Skin epidermis (tissue), 12 donors: Measurements from ENCODE around the gene SKA2.
"Not testable (repeated sequence)": the region's sequence is repeated elsewhere in the genome, so short reads cannot be mapped to it uniquely, and the experiment has no call there.

Experiments
- H3K27ac ChIP-seq, 21 experiments: fragments of 200-600 bp; sonication (generic) in 11 of 21; one replicate each; pipeline ENCODE4 v1.5.0; 2020; ENCODE audit warnings: mild to moderate bottlenecking in 3 of 21, inconsistent platforms in 2 of 21, moderate library complexity in 2 of 21
- H3K4me3 ChIP-seq, 7 experiments: fragments of 200-600 bp; sonication (generic) in 2 of 7; one replicate each; pipeline ENCODE4 v1.5.0; 2020; ENCODE audit warnings: inconsistent platforms in 2 of 7, mild to moderate bottlenecking in 2 of 7, moderate library complexity in 1 of 7

Gene SKA2

DNA sequence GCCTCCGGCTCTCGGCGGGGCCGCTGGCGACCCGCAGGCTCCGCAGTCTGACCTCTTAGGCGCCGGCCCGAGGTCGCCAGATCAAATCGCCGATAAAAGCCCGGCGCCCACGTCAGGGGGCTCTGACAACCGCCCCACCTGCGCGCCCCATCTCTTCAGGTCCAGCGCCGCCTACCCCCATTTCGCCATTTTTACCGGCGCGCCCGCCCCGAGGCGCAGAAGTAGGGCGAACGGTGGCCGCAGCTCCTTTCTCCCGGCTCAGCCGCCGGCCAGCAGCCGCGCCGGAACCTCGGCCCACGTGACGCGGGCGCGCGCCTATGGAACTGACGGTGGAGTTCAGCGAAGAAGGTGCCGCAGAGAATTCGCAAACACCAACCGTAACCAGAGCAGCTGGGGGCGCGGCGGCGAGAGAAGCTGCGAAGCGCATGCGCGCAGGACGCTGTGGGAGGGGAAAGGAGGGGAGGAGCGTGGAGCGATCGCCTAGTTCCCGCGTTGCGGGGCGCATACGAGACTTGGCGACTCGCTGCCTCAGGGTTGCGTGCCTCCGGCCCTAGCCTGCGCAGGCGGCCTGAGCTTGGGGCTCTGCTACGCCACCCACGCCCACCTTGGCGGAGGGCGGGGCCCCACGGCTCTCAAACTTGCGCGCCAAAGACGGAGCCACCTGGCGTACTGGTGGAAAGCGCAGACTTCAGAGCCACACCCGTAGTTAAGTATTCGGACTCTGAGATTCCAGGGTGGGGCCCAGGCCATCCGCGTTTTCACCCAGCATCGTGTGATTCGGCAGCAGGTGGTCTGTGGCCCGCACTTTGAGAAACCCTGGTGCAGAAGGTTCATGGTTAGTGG lies 48.3 kb downstream of the SKA2 start, which contains the start of gene TRIM37:
TRIM37 (minus strand) TSS at position 418 of the 843 bp plus-strand sequence. CDS start 419 bp downstream, outside the sequence.
- H3K4me3 ChIP-seq: peak within 1 kb of the TSS; percentile 52 to 99 (median 86)
- H3K27ac ChIP-seq: peak within 1 kb of the TSS; percentile 63 to 94 (median 87)

- H3K4me3 ChIP-seq: peak overlapping the region; percentile 52 to 99 (median 86)
- peak overlapping the region; percentile 63 to 94 (median 87) for H3K27ac ChIP-seq
Observed at GRCh38 chr17:59105852-59106462, 49.0 kb downstream of the SKA2 start.

GRCh38 chr17:59101178-59101577 lies 53.8 kb downstream of the SKA2 start:
- Histone ChIP-seq H3K27ac (no peak overlapping the region), H3K4me3 (no peak overlapping the region)

GRCh38 chr17:59097876-59098275 lies 57.1 kb downstream of the SKA2 start:
- H3K4me3 ChIP-seq: no peak overlapping the region

GRCh38 chr17:59094861-59095530 lies 60.0 kb downstream of the SKA2 start:
- no peak overlapping the region for H3K27ac ChIP-seq
- H3K4me3 ChIP-seq: no peak overlapping the region

More at GRCh38 chr17:59097876-59098275, 57.1 kb downstream of the SKA2 start:
- no peak overlapping the region for H3K27ac ChIP-seq

GRCh38 chr17:59093702-59094231 lies 61.2 kb downstream of the SKA2 start:
- peak overlapping the region in 3 of 21 experiments; percentile 7 to 31 (median 10) for H3K27ac ChIP-seq
- no peak overlapping the region for H3K4me3 ChIP-seq

- Histone ChIP-seq H3K4me3 (no peak overlapping the region), H3K27ac (peak overlapping the region in 4 of 21 experiments; percentile 7 to 31 (median 13))
Observed at GRCh38 chr17:59093145-59093701, 61.8 kb downstream of the SKA2 start.

DNA sequence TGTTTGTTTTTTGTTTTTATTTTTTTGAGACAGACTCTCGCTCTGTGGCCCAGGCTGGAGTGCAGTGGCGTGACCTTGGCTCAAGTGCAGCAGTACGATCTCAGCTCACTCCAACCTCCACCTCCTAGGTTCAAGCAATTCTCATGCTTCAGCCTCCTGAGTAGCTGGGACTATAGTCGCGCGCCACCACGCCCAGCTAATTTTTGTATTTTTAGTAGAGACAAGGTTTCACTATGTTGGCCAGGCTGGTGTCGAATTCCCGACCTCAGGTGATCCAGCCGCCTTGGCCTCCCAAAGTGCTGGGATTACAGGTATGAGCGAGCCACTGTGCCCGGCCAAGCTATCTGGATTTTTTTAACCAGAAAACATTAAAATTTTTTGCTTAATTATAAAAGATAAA lies 64.4 kb downstream of the SKA2 start:
- not testable (repeated sequence) for H3K27ac ChIP-seq, H3K4me3 ChIP-seq

GRCh38 chr17:59084154-59084553 lies 70.8 kb downstream of the SKA2 start:
- Histone ChIP-seq H3K27ac (no peak overlapping the region), H3K4me3 (no peak overlapping the region)

DNA sequence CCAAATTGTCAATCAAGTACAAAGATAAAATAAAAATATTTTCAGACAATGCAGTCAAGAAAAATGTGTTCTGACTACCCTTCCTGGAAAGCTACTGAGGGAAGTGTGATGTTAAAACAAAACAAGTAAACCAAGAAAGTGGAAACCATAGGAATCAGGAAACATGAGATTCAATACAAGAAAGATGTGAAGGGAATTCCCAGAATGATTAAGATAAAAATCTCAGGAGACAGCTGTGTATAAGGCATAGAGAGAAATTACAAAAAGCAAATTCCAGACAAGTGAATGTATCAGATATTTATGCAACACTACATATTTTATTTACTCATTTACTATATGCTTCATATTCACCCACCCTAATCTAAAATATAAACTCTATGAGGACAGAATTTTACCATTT lies 80.5 kb downstream of the SKA2 start:
- Histone ChIP-seq H3K27ac (no peak overlapping the region), H3K4me3 (no peak overlapping the region)

DNA sequence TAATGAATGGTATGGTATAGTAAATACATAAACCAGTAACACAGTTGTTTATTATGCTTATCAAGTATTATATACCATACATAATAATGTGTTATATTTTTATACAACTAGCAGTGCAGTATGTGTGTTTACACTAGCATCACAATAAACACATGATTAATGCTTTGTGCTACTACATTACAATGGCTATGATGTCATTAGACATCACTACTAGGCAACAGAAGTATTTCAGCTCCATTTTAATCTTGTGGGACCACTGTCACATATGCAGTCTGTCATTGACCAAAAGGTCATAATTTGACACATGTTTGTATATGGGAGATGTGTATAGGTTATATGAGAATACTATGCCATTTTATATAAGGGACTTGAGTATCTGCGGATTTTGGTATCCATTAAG lies 81.0 kb downstream of the SKA2 start:
- Histone ChIP-seq H3K27ac (no peak overlapping the region), H3K4me3 (no peak overlapping the region)

DNA sequence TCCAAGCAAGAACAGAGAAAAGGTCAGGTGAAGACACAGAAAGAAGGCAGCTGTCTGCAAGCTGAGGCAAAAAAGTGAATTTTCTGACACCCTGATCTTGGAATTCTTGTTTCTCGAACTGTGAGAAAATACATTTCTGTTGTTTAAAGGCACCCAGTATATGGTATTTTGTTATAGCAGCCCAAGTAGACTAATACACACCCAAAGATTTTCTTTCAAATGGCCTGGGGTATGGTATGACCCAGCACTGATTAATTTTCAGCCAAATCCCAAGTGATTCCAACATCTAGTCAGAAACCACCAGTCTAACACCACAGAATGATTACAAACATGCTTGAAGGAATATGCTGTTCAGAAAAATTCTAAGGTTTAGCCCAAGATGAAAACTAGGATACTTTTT lies 85.1 kb downstream of the SKA2 start:
- Histone ChIP-seq H3K27ac (no peak overlapping the region), H3K4me3 (no peak overlapping the region)

DNA sequence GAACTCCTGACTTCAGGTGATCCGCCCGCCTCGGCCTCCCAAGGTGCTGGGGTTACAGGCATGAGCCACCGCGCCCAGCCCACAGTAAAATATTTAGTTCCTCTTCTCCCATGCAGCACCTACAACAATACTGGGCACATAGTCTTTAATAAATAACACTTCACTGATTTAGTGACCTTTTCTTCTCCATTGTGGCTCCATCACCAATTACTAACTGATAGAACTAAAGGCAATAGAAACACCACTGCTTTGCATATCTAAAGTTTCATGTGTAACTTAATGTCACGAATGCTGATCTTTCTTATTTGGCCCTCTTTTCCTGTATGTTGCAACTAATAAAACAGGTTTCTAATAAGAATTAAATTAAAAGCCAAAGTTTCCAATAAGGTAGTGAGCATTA lies 87.2 kb downstream of the SKA2 start:
- H3K4me3 ChIP-seq: no peak overlapping the region
- H3K27ac ChIP-seq: no peak overlapping the region

GRCh38 chr17:59067340-59067739 lies 87.6 kb downstream of the SKA2 start:
- Histone ChIP-seq H3K4me3 (no peak overlapping the region), H3K27ac (no peak overlapping the region)

DNA sequence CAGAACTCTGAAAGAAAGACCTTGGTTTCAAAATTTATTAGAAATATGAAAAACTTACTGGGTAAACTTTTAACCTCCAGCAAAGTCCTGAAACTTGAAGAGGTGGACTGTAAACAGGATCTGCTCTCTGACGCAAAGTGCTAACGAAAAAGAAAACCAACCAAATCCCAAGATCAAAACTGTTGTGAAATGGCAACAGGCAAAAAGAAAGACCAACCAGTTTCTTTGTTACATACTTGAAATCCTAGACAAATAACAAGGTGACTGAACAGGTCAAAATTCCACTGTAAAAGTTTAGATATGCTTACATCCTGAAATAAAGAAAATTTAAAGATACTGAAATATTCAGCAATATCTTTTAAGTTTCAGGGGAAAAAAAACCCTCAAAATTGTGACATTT lies 92.5 kb downstream of the SKA2 start:
- Histone ChIP-seq H3K4me3 (no peak overlapping the region), H3K27ac (no peak overlapping the region)
